Breast epithelium (tissue), 3 donors: ENCODE measurements around the gene DYNC1H1.

Experiments used
- CTCF ChIP-seq, 3 donors: fragments of 450-650 bp; IDR thresholded peaks; one replicate each; pipeline ENCODE4 v1.5.1; 2016 to 2017; ENCODE audit warnings: antibody characterized with exemption in 3 of 3, mild to moderate bottlenecking in 3 of 3, moderate library complexity in 3 of 3
- POLR2AphosphoS5 ChIP-seq, 3 donors: sonication (generic); formaldehyde crosslinking; IDR thresholded peaks; one replicate each; pipeline ENCODE4 v1.6.1; 2017; ENCODE audit warnings: antibody characterized with exemption in 3 of 3

DNA sequence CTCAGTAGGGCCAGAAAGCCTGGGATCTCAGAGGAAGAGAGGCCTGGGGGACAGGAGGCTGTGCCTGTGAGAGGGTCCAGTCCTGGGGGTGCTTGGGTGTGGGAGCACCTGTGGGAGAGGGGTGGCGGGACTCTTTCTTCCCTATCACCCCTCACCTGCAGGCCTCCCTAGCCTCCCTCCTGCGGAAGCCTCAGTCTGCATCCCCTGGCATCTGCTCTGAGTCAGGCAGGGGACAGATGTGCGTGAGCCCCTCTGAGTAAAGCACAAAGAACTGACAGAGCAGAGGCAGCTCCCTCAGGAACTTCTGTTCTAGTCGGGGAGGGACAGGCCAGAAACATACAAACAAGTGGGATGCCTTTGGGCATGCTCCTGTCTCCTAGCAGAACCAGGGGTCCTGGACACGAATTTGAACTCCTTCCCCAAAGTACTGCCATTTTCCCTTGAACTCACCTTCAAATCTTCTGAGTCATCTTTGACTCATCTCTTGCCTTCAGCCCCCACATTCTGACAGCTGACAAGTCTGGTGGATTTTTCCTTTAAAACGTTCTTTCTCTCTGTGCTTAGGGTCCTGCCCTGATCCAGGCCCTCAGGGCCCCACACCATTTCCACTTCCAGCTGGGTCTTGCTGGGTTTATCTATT, 131.0 kb downstream of the DYNC1H1 start:
- TF ChIP-seq CTCF (IDR thresholded peaks at IDR 0.05) (no peak), POLR2AphosphoS5 (IDR thresholded peaks at IDR 0.05) (no peak)
